ENCODE measurements around the gene TNFRSF18.
"Not testable (repeated sequence)": the region's sequence is repeated elsewhere in the genome, so short reads cannot be mapped to it uniquely, and the experiment has no call there.

DNA sequence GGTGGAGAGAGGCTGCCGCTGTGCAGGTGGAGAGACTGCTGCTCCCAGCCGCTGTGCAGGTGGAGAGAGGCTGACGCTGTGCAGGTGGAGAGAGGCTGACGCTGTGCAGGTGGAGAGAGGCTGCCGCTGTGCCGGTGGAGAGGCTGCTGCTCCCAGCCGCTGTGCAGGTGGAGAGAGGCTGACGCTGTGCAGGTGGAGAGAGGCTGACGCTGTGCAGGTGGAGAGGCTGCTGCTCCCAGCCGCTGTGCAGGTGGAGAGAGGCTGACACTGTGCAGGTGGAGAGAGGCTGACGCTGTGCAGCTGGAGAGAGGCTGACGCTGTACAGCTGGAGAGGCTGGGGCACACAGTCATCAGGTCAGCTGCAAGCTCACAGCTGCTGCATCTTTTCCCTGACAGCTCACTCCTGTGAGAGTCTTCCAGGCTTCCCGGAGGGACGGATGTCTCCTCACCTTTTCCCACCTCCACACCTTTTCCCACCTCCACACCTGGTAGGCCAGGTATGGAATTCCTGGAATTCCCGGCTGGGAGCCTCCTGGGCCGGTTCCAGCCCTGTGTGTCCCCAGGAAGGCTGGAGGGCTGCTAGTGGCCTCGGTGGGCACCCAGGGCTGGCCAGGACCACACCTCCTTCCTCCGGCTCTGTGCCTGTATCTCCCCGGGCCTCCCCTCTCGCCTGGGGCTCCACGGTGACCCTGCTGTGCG, 30.2 kb downstream of the TNFRSF18 start:
- TF ChIP-seq, protein P1, sequence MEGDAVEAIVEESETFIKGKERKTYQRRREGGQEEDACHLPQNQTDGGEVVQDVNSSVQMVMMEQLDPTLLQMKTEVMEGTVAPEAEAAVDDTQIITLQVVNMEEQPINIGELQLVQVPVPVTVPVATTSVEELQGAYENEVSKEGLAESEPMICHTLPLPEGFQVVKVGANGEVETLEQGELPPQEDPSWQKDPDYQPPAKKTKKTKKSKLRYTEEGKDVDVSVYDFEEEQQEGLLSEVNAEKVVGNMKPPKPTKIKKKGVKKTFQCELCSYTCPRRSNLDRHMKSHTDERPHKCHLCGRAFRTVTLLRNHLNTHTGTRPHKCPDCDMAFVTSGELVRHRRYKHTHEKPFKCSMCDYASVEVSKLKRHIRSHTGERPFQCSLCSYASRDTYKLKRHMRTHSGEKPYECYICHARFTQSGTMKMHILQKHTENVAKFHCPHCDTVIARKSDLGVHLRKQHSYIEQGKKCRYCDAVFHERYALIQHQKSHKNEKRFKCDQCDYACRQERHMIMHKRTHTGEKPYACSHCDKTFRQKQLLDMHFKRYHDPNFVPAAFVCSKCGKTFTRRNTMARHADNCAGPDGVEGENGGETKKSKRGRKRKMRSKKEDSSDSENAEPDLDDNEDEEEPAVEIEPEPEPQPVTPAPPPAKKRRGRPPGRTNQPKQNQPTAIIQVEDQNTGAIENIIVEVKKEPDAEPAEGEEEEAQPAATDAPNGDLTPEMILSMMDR (IDR thresholded peaks at IDR 0.05), result not testable (repeated sequence)
- TF ChIP-seq POLR2A (IDR thresholded peaks at IDR 0.05), result not testable (repeated sequence)
